ENCODE data around the gene CEP83. TPM values are rescaled to one million over a fixed set of nuclear protein-coding genes. Genes with fewer than 3 reads are reported as not detected.

CEP83 gene
- total and polyA plus RNA-seq, 2 experiments from 2014 or later = 18.3 to 35.2 TPM

- no peak for DNase-seq (ENCODE audit: low read depth in 1 of 2, low spot score in 1 of 2)
- Histone ChIP-seq H3K4me3 (no peak overlapping the region), H3K27me3 (no peaks in the 10 kb centered on the region), H3K27ac (no peak overlapping the region), H3K4me1 (ENCODE audit: low read depth) (no peaks in the 10 kb centered on the region), H3K36me3 (no peaks in the 10 kb centered on the region), H3K9me3 (ENCODE audit: low read depth) (no peaks in the 10 kb centered on the region)
- TF ChIP-seq, protein P1, sequence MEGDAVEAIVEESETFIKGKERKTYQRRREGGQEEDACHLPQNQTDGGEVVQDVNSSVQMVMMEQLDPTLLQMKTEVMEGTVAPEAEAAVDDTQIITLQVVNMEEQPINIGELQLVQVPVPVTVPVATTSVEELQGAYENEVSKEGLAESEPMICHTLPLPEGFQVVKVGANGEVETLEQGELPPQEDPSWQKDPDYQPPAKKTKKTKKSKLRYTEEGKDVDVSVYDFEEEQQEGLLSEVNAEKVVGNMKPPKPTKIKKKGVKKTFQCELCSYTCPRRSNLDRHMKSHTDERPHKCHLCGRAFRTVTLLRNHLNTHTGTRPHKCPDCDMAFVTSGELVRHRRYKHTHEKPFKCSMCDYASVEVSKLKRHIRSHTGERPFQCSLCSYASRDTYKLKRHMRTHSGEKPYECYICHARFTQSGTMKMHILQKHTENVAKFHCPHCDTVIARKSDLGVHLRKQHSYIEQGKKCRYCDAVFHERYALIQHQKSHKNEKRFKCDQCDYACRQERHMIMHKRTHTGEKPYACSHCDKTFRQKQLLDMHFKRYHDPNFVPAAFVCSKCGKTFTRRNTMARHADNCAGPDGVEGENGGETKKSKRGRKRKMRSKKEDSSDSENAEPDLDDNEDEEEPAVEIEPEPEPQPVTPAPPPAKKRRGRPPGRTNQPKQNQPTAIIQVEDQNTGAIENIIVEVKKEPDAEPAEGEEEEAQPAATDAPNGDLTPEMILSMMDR (IDR thresholded peaks at IDR 0.05; ENCODE audit: low read depth, low read length) = no peak
Observed at GRCh38 chr12:94260717-94261116, 198.9 kb downstream of the CEP83 start.

- TF ChIP-seq, protein P1 (IDR thresholded peaks at IDR 0.05; ENCODE audit: low read depth, low read length) = no peak
- DNase-seq (ENCODE audit: low read depth in 1 of 2, low spot score in 1 of 2) = no peak
- Histone ChIP-seq H3K36me3 (no peaks in the 10 kb centered on the region), H3K4me3 (no peak overlapping the region), H3K27me3 (no peaks in the 10 kb centered on the region), H3K27ac (no peak overlapping the region), H3K9me3 (ENCODE audit: low read depth) (no peaks in the 10 kb centered on the region), H3K4me1 (ENCODE audit: low read depth) (no peaks in the 10 kb centered on the region)
Observed at GRCh38 chr12:94260017-94260416, 199.7 kb downstream of the CEP83 start.

DNA sequence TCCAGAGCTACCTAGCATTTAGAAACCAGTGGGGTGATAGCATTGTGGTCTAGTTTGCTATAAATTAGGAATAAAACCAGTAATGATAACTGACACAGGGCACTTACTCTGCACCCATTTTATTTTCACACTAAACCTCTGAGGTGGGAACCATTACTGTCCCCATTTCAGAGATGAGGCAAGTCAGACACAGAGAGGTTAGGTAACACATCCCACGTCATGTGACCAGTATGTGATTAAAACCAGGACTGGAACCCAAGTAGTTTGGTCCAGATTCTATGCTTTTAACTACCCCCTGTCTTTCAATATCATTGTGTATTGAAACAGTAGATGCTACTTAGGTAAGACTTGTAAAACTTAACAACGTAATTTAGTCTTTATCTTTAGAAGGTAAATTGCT, 201.1 kb downstream of the CEP83 start:
- Histone ChIP-seq H3K4me1 (ENCODE audit: low read depth) (no peaks in the 10 kb centered on the region), H3K27me3 (no peaks in the 10 kb centered on the region), H3K36me3 (no peaks in the 10 kb centered on the region), H3K27ac (no peak overlapping the region), H3K4me3 (no peak overlapping the region), H3K9me3 (ENCODE audit: low read depth) (no peaks in the 10 kb centered on the region)
- no peak for DNase-seq (ENCODE audit: low read depth in 1 of 2, low spot score in 1 of 2)
- TF ChIP-seq, protein P1 (IDR thresholded peaks at IDR 0.05; ENCODE audit: low read depth, low read length) = no peak

Other genes with a start within 250 kb of the CEP83 start
- gene TMCC3, start 190.7 kb upstream of the CEP83 start, total RNA-seq = 0.60 and 1.3 TPM in 2 replicates
- gene TMCC3, start 190.7 kb upstream of the CEP83 start, polyA plus RNA-seq = 0.79 and 1.0 TPM in 2 replicates